Esophagus mucosa (tissue), 1 donor: ENCODE results near the gene PPM1H. TPM values are rescaled to one million over a fixed set of nuclear protein-coding genes. Genes with fewer than 3 reads are reported as not detected.

Experiments used
- ATAC-seq: fragments of 200-7000 bp; cut with Tn5 transposase; one replicate; pipeline ENCODE4 v1.9.1; 2020
- total RNA-seq: library from RNA; stranded (reverse); gene quantifications from one replicate; pipeline ENCODE4 v1.2.4, GENCODE V29; 2023
- donor health status: DM: yes; HTN: yes; CAD: no.

The PPM1H gene
- total RNA-seq, 1 donor from 2014 or later: 0.56 TPM

GRCh38 chr12:62640910-62641448 is 294.0 kb downstream of the PPM1H start:
- ATAC-seq: no peak

GRCh38 chr12:62637679-62638078 is 297.3 kb downstream of the PPM1H start:
- ATAC-seq: no peak

GRCh38 chr12:62635649-62636048 is 299.3 kb downstream of the PPM1H start:
- ATAC-seq: no peak

- ATAC-seq: peak; percentile 39
Measured at GRCh38 chr12:62632411-62632918, 302.5 kb downstream of the PPM1H start.

GRCh38 chr12:62631471-62632410 is 303.2 kb downstream of the PPM1H start:
- ATAC-seq: peak; percentile 73

- ATAC-seq: no peak
Measured at GRCh38 chr12:62629971-62630739, 304.8 kb downstream of the PPM1H start.

GRCh38 chr12:62629413-62629812 is 305.5 kb downstream of the PPM1H start:
- ATAC-seq: no peak

- no peak for ATAC-seq
Measured at GRCh38 chr12:62627181-62627580, 307.8 kb downstream of the PPM1H start.

- no peak for ATAC-seq
Measured at GRCh38 chr12:62625228-62625627, 309.7 kb downstream of the PPM1H start.

- ATAC-seq: no peak
Measured at GRCh38 chr12:62622177-62622576, 312.8 kb downstream of the PPM1H start.

GRCh38 chr12:62621101-62621638 is 313.8 kb downstream of the PPM1H start:
- no peak for ATAC-seq

GRCh38 chr12:62618930-62619329 is 316.0 kb downstream of the PPM1H start:
- no peak for ATAC-seq

GRCh38 chr12:62618319-62618718 is 316.6 kb downstream of the PPM1H start:
- no peak for ATAC-seq

- ATAC-seq: no peak
Measured at GRCh38 chr12:62613081-62613480, 321.9 kb downstream of the PPM1H start.

GRCh38 chr12:62606654-62607053 is 328.3 kb downstream of the PPM1H start:
- ATAC-seq: no peak

GRCh38 chr12:62605981-62606380 is 329.0 kb downstream of the PPM1H start:
- no peak for ATAC-seq

GRCh38 chr12:62604871-62605270 is 330.1 kb downstream of the PPM1H start:
- ATAC-seq: no peak

GRCh38 chr12:62604373-62604772 is 330.6 kb downstream of the PPM1H start:
- ATAC-seq: no peak

GRCh38 chr12:62603811-62604098 is 331.2 kb downstream of the PPM1H start:
- ATAC-seq: no peak

GRCh38 chr12:62603061-62603810 is 331.7 kb downstream of the PPM1H start:
- peak; percentile 93 for ATAC-seq

GRCh38 chr12:62602255-62603060 is 332.5 kb downstream of the PPM1H start:
- peak; percentile 83 for ATAC-seq
